Ishikawa (cell line): ENCODE results near the gene ZBTB20.

Experiments used
- CREB1 ChIP-seq: IDR thresholded peaks from 2 replicates; pipeline ENCODE4 v1.6.1; 2012; ENCODE audit warnings: low read depth
- EP300 ChIP-seq: IDR thresholded peaks from 2 replicates; pipeline ENCODE4 v1.6.1; 2012; ENCODE audit warnings: borderline replicate concordance
- FOXM1 ChIP-seq: IDR thresholded peaks from 2 replicates; pipeline ENCODE4 v1.6.1; 2012; ENCODE audit warnings: low read depth, borderline replicate concordance
- RAD21 ChIP-seq: IDR thresholded peaks from 2 replicates; pipeline ENCODE4 v1.6.1; 2012; ENCODE audit warnings: low read depth
- ZBTB7A ChIP-seq: IDR thresholded peaks from 2 replicates; pipeline ENCODE4 v1.6.1; 2012; ENCODE audit warnings: low read depth
- TF ChIP-seq, protein P1 (sequence below): IDR thresholded peaks from 2 replicates; pipeline ENCODE4 v1.6.1; 2012

DNA sequence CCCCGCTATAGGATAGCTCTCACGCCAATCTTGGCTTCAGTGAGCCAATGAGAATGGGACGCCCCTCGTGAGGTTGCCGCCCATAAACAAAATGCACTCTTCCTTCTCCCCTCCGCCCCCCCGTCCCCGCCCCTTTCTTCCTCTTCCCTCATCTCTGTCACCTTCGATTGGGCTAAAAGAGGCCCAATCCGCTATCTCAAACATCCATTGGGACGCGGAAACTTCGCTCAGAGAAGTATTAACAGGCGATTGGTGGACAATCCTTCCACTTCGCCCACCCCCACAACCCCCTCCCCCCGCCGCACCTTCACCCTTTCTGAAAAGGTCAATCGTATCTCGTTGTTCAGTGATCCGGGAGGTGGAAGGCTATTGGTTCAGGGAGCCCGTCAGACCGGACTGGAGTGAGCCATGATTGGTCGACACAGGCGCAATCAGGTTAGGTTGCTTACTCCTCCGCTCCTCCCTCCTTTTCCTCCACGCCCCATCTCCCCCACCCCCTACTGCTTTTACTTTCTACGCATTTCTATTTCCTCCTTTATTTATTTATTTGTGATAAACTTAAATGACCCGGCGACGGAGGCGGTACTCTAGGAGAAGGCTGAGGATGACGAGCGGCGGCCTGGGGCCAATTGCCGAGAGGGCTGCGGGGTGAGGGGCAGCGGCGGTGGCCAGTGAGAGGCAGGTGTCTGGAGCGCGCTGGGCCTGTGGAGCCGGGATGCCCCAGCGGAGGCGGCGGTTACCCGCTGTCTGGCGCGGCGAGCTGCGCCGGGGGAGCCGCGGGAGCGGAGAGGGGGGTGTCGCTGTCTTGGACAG, 447 bp upstream of the ZBTB20 start:
- TF ChIP-seq FOXM1 (no peak), EP300 (no peak), CREB1 (peak; percentile 60; the same call in 1 of the 2 replicates), RAD21 (no peak), ZBTB7A (no peak)
- TF ChIP-seq, protein P1, sequence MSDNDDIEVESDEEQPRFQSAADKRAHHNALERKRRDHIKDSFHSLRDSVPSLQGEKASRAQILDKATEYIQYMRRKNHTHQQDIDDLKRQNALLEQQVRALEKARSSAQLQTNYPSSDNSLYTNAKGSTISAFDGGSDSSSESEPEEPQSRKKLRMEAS, result peak; percentile 43
